ENCODE results near the gene GABRE. TPM values are rescaled to one million over a fixed set of nuclear protein-coding genes. Genes with fewer than 3 reads are reported as not detected.

The GABRE gene
- total and polyA plus RNA-seq, 9 donors, result 2.0 to 24.7 (median 10.2) TPM

- WGBS, 3 donors, result 44 to 68% (median 59%) methylated on average over 6 of the region's 6 CpGs
- H3K36me3 ChIP-seq, result no peaks in the 10 kb centered on the region
- no peaks in the 10 kb centered on the region for H3K27me3 ChIP-seq
- TF ChIP-seq EP300 (IDR thresholded peaks at IDR 0.05) (no peak), POLR2A (IDR thresholded peaks at IDR 0.05) (no peak)
- TF ChIP-seq, protein P1, sequence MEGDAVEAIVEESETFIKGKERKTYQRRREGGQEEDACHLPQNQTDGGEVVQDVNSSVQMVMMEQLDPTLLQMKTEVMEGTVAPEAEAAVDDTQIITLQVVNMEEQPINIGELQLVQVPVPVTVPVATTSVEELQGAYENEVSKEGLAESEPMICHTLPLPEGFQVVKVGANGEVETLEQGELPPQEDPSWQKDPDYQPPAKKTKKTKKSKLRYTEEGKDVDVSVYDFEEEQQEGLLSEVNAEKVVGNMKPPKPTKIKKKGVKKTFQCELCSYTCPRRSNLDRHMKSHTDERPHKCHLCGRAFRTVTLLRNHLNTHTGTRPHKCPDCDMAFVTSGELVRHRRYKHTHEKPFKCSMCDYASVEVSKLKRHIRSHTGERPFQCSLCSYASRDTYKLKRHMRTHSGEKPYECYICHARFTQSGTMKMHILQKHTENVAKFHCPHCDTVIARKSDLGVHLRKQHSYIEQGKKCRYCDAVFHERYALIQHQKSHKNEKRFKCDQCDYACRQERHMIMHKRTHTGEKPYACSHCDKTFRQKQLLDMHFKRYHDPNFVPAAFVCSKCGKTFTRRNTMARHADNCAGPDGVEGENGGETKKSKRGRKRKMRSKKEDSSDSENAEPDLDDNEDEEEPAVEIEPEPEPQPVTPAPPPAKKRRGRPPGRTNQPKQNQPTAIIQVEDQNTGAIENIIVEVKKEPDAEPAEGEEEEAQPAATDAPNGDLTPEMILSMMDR (IDR thresholded peaks at IDR 0.05), result no peak
- H3K27ac ChIP-seq, result no peak overlapping the region
- intact Hi-C loops (cut with DNase I), result no loop called here
- no peak overlapping the region for H3K4me3 ChIP-seq
- no peaks in the 10 kb centered on the region for H3K4me1 ChIP-seq (ENCODE audit: insufficient read depth)
- DNase-seq, result peak; percentile 35 to 68 (median 55)
- no peaks in the 10 kb centered on the region for H3K9me3 ChIP-seq
Observed at GRCh38 chrX:151970661-151971060, 3.8 kb downstream of the GABRE start.

- 55 to 65% (median 57%) methylated on average over 7 of the region's 7 CpGs for WGBS, 3 donors
- H3K27ac ChIP-seq, result no peak overlapping the region
Observed at GRCh38 chrX:151970027-151970426, 4.4 kb downstream of the GABRE start.

GRCh38 chrX:151966236-151966635 is 8.2 kb downstream of the GABRE start:
- WGBS, 3 donors, result 82 to 90% (median 88%) methylated on average over 6 of the region's 6 CpGs
- Histone ChIP-seq H3K27ac (no peak overlapping the region), H3K9me3 (no peaks in the 10 kb centered on the region), H3K4me1 (ENCODE audit: insufficient read depth) (no peaks in the 10 kb centered on the region), H3K4me3 (no peak overlapping the region), H3K27me3 (no peaks in the 10 kb centered on the region), H3K36me3 (no peaks in the 10 kb centered on the region)
- intact Hi-C loops (cut with DNase I), result no loop called here
- no peak for DNase-seq
- TF ChIP-seq POLR2A (IDR thresholded peaks at IDR 0.05), result no peak
- no peak for TF ChIP-seq EP300 (IDR thresholded peaks at IDR 0.05)
- TF ChIP-seq, protein P1 (IDR thresholded peaks at IDR 0.05), result no peak

More at GRCh38 chrX:151970027-151970426, 4.4 kb downstream of the GABRE start:
- Histone ChIP-seq H3K4me1 (ENCODE audit: insufficient read depth) (no peaks in the 10 kb centered on the region), H3K36me3 (no peaks in the 10 kb centered on the region), H3K4me3 (no peak overlapping the region), H3K27me3 (no peaks in the 10 kb centered on the region), H3K9me3 (no peaks in the 10 kb centered on the region)
- TF ChIP-seq, protein P1 (IDR thresholded peaks at IDR 0.05), result no peak
- TF ChIP-seq POLR2A (IDR thresholded peaks at IDR 0.05) (no peak), EP300 (IDR thresholded peaks at IDR 0.05) (no peak)
- intact Hi-C loops (cut with DNase I), result no loop called here
- DNase-seq, result no peak

GRCh38 chrX:151962034-151962433 is 12.4 kb downstream of the GABRE start:
- DNase-seq, result no peak
- H3K36me3 ChIP-seq, result no peaks in the 10 kb centered on the region
- H3K4me3 ChIP-seq, result no peak overlapping the region
- intact Hi-C loops (cut with DNase I), result no loop called here
- no peaks in the 10 kb centered on the region for H3K9me3 ChIP-seq
- 63 to 81% (median 79%) methylated on average over 5 of the region's 5 CpGs for WGBS, 3 donors
- TF ChIP-seq, protein P1 (IDR thresholded peaks at IDR 0.05), result no peak
- TF ChIP-seq POLR2A (IDR thresholded peaks at IDR 0.05) (no peak), EP300 (IDR thresholded peaks at IDR 0.05) (no peak)
- H3K27me3 ChIP-seq, result no peaks in the 10 kb centered on the region
- no peaks in the 10 kb centered on the region for H3K4me1 ChIP-seq (ENCODE audit: insufficient read depth)
- H3K27ac ChIP-seq, result no peak overlapping the region

Measured in ovary (tissue), 9 donors.